ENCODE results near the gene EPB42. TPM values are rescaled to one million over a fixed set of nuclear protein-coding genes. Genes with fewer than 3 reads are reported as not detected.

Gene EPB42
- total RNA-seq, 1 experiment from 2014 or later: not detected

DNA sequence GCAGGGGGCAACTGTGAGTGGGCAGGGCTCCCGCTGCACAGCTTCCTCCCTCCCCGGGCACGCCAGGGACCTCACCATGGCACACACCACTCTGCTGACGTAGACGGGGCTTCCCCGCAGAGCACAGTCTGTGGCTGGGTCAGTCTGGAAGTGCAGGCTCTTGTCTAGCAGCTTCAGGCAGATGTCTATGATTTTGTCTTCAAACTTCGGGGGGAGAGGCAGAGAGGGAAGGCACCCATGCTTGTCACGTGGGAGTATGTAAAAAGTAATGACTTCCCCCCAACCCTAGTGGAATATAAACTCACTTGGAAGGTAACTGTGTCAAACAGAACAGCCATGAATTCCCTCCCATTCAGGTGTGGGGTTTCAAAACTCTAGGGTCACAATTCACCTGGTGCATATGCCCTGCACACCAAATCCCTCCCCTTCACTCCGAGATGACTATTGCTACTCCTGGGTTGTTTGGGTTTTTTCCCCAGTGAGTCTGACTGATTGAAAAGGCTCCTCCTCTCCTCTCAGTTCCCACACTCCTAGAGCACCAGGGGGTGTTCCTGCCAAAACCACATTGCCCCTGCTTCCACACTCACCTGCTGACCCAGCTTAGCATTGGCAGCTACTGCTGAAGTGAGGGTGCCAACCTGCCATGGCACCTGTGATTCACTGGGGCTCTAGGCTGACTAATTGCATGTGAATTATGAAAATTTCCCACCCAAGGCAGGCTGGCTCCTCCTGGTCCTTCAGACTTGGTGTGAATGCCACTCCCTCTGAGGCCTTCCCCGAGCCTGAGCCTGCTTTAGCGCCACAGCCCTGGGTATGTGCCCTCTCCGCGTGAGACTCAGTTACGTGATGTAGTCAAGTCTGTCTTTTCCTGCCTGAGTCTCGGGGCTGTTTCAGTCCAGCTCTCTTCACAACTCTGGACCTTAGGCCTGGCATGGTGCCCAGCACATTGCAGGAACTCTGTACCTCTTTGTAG lies 32.9 kb upstream of the EPB42 start (continued):
- TF ChIP-seq, protein P1, sequence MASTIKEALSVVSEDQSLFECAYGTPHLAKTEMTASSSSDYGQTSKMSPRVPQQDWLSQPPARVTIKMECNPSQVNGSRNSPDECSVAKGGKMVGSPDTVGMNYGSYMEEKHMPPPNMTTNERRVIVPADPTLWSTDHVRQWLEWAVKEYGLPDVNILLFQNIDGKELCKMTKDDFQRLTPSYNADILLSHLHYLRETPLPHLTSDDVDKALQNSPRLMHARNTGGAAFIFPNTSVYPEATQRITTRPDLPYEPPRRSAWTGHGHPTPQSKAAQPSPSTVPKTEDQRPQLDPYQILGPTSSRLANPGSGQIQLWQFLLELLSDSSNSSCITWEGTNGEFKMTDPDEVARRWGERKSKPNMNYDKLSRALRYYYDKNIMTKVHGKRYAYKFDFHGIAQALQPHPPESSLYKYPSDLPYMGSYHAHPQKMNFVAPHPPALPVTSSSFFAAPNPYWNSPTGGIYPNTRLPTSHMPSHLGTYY (CRISPR knock-in tag; IDR thresholded peaks at IDR 0.05): no peak
- TF ChIP-seq, protein P2, sequence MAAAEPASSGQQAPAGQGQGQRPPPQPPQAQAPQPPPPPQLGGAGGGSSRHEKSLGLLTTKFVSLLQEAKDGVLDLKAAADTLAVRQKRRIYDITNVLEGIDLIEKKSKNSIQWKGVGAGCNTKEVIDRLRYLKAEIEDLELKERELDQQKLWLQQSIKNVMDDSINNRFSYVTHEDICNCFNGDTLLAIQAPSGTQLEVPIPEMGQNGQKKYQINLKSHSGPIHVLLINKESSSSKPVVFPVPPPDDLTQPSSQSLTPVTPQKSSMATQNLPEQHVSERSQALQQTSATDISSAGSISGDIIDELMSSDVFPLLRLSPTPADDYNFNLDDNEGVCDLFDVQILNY (CRISPR knock-in tag; IDR thresholded peaks at IDR 0.05): no peak
- TF ChIP-seq JAZF1 (CRISPR knock-in tag; IDR thresholded peaks at IDR 0.05): no peak

DNA sequence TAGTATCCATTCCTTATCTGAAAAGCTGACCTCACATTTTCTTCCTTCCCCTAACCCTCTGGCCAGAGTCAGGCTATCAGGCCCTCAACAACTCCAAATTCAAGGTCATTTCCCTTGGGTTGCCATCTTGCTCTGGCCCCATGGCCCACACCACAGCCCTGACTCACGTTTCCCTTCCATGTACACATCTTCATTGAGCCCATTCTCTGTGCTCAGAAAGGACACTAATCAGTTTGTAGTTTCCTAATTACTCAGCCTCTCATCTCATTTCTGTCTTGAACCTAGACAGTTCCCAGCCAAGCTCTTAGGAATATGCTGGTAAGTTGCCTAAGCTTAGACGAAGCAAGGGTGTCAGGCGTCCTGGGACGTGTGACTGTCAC lies 31.0 kb upstream of the EPB42 start:
- H3K27ac Mint-ChIP-seq: no peak overlapping the region
- CTCF ChIA-PET: no interaction called here

DNA sequence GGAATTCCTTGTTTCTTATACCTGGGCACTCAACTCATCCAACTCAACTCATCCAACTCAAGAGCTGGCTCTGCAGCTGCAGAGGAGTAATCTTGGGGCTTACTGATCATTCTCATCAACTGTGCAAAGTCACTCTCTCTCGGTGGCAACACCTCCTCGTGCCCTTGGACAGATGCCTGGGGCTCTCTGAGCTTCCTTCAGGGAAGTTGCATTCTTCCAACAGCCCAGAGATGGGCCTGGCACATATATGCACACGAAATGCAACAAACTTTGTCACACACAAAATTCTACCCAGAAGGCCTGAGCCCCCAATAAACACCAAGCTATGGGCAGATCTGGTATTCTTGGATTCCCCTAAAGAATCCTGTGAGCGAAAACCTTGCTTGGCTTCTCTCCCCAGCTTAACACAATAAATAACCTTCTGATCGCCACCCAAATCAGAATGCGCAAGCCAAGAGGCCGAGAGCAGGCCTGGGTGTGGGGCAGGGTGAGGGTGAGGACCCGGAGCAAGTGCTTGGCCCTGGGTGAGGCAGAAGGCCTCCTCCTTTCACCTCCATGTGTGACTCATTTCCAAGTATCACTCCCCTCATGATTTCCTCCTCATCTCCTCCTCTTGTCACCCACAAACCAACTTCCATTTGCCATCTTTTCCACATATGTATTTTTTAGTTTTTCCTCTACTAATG lies 30.5 kb upstream of the EPB42 start:
- Mint-ChIP-seq H3K27ac (no peak overlapping the region), H3K4me3 (no peak overlapping the region), H3K9me3 (no peaks in the 10 kb centered on the region), H3K27me3 (ENCODE audit: low read depth) (no peaks in the 10 kb centered on the region; the same call in 1 of the 2 replicates), H3K36me3 (no peaks in the 10 kb centered on the region), H3K4me1 (no peaks in the 10 kb centered on the region)
- ATAC-seq (no peak), DNase-seq (ENCODE audit: low spot score) (no peak)
- ChIA-PET CTCF (interaction anchor here (0.8 to 1.2 kb wide), 3 partner anchors 17 to 32 kb away, joined by 3 to 4 read pairs (median 3); no protein-coding TSS in a partner anchor), POLR2A (no interaction called here)
- TF ChIP-seq CREB1 (CRISPR knock-in tag; IDR thresholded peaks at IDR 0.05) (no peak), TP53 (CRISPR knock-in tag; IDR thresholded peaks at IDR 0.05) (no peak), NR2C2 (CRISPR knock-in tag; IDR thresholded peaks at IDR 0.05) (no peak), ZBTB21 (CRISPR knock-in tag; IDR thresholded peaks at IDR 0.05; ENCODE audit: borderline replicate concordance) (no peak), ZNF317 (CRISPR knock-in tag; IDR thresholded peaks at IDR 0.05; ENCODE audit: borderline replicate concordance, low read depth) (no peak), CREM (CRISPR knock-in tag; IDR thresholded peaks at IDR 0.05) (no peak), NR3C1 (CRISPR knock-in tag; conservative IDR thresholded peaks at IDR 0.05; ENCODE audit: low read depth) (no peak)
- TF ChIP-seq, protein P3, sequence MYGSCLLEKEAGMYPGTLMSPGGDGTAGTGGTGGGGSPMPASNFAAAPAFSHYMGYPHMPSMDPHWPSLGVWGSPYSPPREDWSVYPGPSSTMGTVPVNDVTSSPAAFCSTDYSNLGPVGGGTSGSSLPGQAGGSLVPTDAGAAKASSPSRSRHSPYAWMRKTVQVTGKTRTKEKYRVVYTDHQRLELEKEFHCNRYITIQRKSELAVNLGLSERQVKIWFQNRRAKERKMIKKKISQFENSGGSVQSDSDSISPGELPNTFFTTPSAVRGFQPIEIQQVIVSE (CRISPR knock-in tag; IDR thresholded peaks at IDR 0.05; ENCODE audit: borderline replicate concordance): no peak
- TF ChIP-seq, protein P4, sequence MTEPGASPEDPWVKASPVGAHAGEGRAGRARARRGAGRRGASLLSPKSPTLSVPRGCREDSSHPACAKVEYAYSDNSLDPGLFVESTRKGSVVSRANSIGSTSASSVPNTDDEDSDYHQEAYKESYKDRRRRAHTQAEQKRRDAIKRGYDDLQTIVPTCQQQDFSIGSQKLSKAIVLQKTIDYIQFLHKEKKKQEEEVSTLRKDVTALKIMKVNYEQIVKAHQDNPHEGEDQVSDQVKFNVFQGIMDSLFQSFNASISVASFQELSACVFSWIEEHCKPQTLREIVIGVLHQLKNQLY (CRISPR knock-in tag; IDR thresholded peaks at IDR 0.05): no peak
- TF ChIP-seq, protein P5, sequence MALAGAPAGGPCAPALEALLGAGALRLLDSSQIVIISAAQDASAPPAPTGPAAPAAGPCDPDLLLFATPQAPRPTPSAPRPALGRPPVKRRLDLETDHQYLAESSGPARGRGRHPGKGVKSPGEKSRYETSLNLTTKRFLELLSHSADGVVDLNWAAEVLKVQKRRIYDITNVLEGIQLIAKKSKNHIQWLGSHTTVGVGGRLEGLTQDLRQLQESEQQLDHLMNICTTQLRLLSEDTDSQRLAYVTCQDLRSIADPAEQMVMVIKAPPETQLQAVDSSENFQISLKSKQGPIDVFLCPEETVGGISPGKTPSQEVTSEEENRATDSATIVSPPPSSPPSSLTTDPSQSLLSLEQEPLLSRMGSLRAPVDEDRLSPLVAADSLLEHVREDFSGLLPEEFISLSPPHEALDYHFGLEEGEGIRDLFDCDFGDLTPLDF (CRISPR knock-in tag; IDR thresholded peaks at IDR 0.05): no peak
- TF ChIP-seq, protein P6, sequence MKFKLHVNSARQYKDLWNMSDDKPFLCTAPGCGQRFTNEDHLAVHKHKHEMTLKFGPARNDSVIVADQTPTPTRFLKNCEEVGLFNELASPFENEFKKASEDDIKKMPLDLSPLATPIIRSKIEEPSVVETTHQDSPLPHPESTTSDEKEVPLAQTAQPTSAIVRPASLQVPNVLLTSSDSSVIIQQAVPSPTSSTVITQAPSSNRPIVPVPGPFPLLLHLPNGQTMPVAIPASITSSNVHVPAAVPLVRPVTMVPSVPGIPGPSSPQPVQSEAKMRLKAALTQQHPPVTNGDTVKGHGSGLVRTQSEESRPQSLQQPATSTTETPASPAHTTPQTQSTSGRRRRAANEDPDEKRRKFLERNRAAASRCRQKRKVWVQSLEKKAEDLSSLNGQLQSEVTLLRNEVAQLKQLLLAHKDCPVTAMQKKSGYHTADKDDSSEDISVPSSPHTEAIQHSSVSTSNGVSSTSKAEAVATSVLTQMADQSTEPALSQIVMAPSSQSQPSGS (CRISPR knock-in tag; IDR thresholded peaks at IDR 0.05; ENCODE audit: borderline replicate concordance, low read depth): no peak
- TF ChIP-seq, protein P1 (CRISPR knock-in tag; IDR thresholded peaks at IDR 0.05): no peak

More for the DNA sequence above, 31.0 kb upstream of the EPB42 start:
- ATAC-seq (no peak), DNase-seq (ENCODE audit: low spot score) (no peak)
- Mint-ChIP-seq H3K36me3 (no peaks in the 10 kb centered on the region), H3K4me3 (no peak overlapping the region), H3K4me1 (no peaks in the 10 kb centered on the region), H3K27me3 (ENCODE audit: low read depth) (no peaks in the 10 kb centered on the region; the same call in 1 of the 2 replicates), H3K9me3 (no peaks in the 10 kb centered on the region)
- TF ChIP-seq NFYB (CRISPR knock-in tag; conservative IDR thresholded peaks at IDR 0.05; ENCODE audit: low read depth): no peak
- no peak for TF ChIP-seq MYBL2 (CRISPR knock-in tag; IDR thresholded peaks at IDR 0.05)
- no peak for TF ChIP-seq RORB (CRISPR knock-in tag; IDR thresholded peaks at IDR 0.05)
- TF ChIP-seq, protein P7, sequence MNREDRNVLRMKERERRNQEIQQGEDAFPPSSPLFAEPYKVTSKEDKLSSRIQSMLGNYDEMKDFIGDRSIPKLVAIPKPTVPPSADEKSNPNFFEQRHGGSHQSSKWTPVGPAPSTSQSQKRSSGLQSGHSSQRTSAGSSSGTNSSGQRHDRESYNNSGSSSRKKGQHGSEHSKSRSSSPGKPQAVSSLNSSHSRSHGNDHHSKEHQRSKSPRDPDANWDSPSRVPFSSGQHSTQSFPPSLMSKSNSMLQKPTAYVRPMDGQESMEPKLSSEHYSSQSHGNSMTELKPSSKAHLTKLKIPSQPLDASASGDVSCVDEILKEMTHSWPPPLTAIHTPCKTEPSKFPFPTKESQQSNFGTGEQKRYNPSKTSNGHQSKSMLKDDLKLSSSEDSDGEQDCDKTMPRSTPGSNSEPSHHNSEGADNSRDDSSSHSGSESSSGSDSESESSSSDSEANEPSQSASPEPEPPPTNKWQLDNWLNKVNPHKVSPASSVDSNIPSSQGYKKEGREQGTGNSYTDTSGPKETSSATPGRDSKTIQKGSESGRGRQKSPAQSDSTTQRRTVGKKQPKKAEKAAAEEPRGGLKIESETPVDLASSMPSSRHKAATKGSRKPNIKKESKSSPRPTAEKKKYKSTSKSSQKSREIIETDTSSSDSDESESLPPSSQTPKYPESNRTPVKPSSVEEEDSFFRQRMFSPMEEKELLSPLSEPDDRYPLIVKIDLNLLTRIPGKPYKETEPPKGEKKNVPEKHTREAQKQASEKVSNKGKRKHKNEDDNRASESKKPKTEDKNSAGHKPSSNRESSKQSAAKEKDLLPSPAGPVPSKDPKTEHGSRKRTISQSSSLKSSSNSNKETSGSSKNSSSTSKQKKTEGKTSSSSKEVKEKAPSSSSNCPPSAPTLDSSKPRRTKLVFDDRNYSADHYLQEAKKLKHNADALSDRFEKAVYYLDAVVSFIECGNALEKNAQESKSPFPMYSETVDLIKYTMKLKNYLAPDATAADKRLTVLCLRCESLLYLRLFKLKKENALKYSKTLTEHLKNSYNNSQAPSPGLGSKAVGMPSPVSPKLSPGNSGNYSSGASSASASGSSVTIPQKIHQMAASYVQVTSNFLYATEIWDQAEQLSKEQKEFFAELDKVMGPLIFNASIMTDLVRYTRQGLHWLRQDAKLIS (CRISPR knock-in tag; IDR thresholded peaks at IDR 0.05; ENCODE audit: borderline replicate concordance): no peak
- POLR2A ChIA-PET: no interaction called here
